Islet precursor cell (in vitro differentiated cells): Measurements from ENCODE around the gene SCIN.

Experiments
- DNase-seq: peaks from one replicate; pipeline ENCODE4 v3.0.0-alpha.2; 2018

Gene SCIN

GRCh38 chr7:12569673-12570072 is 847 bp upstream of the SCIN start:
- DNase-seq: no peak

DNA sequence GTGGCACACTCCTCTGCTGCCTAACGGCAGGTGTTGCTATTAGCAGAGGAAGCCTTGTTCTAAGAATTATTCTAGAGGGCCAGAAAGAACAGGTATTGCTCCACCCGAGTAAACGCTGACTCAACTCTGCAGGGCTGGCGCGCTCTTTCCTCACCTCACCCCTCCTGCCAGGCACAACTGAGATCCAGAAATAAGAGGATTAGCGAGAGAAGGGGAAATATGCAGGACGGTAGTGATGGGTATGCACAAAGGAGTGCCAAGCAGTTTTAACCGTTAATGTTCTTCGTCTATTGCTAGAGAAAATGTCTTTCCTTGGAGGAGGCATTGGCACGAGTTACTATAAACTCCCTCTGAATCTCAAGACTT is 369 bp upstream of the SCIN start:
- no peak for DNase-seq

GRCh38 chr7:12571691-12572090 is 1.2 kb downstream of the SCIN start:
- no peak for DNase-seq

GRCh38 chr7:12572941-12573575 is 2.5 kb downstream of the SCIN start:
- no peak for DNase-seq

DNA sequence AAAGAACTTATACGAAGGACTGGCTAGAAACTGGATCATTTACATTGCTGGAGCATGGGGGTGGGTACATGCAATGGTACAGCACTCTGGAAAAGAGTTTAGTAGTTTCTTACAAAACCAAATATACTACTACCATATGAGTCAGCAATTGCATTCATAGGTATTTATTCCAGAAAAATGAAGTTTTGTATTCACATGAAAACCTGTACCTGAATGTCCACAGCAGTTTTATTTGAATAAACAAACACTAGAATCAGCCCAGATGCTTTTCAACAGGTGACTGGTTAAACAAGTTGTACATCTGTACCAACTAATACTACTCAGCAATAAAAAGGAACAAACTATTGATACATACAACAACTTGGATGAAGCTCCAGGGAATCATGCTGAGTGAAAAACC is 3.4 kb downstream of the SCIN start:
- no peak for DNase-seq

GRCh38 chr7:12578930-12579640 is 8.6 kb downstream of the SCIN start:
- DNase-seq: no peak

- no peak for DNase-seq
Observed at GRCh38 chr7:12581897-12582296, 11.4 kb downstream of the SCIN start.

- DNase-seq: no peak
Observed at GRCh38 chr7:12582362-12582761, 11.8 kb downstream of the SCIN start.

DNA sequence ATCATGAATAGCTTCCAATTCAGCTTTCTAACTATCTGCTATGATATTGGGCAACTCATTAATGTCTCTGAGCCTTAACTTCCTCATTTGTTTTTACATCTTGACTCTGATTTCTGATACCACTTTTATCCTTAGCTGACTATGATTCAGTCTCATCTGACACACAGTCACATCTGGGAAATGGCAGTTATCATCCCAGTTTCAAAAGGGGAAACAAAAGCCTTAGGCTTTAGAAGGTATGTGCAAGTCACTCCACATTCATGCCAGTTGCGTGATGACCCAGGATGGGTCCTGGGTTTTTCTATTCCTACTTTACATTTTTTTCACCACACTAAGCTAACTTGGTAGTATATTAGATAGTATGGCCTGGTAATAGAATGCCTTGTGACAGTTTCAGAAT is 12.7 kb downstream of the SCIN start:
- DNase-seq: no peak

DNA sequence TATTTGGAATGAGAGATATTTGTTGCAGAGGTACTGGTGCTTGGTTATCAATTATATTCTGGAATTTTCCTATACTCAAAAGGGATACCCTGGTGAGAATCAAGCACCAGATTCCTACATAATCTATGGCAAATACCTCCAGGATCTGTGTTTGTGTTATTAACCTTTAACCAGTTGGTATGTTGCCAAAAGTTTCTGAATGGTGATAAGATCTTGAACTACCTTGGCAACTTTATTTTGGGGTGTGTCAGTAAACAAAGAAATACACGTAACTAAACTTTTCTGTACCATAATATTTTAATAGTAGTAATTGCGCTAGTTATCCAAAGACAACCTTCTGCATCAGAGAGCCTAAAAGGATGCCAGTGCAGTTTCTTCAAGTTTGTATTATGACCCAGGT is 13.4 kb downstream of the SCIN start:
- no peak for DNase-seq

DNA sequence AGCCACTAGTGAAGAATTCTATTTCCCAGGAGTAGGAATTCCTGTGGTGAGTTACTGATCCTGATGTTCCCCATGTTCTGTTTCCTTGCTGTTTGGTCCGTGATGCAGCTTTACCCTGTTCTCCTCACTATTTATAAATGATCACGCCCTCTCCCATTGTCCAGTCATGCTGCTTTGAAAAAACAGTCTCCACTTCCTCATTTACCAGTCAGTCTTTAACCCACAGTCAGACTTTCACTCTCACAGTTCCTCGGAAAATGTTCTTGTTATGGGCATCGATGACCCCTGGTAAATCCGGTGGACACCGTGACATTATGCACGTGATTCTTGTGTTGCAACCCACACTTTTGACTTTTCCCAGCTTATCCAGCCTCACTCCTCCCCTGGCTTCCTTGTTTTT is 14.4 kb downstream of the SCIN start:
- no peak for DNase-seq

- no peak for DNase-seq
Observed at GRCh38 chr7:12586271-12586670, 15.8 kb downstream of the SCIN start.

- no peak for DNase-seq
Observed at GRCh38 chr7:12588259-12588904, 17.9 kb downstream of the SCIN start.

DNA sequence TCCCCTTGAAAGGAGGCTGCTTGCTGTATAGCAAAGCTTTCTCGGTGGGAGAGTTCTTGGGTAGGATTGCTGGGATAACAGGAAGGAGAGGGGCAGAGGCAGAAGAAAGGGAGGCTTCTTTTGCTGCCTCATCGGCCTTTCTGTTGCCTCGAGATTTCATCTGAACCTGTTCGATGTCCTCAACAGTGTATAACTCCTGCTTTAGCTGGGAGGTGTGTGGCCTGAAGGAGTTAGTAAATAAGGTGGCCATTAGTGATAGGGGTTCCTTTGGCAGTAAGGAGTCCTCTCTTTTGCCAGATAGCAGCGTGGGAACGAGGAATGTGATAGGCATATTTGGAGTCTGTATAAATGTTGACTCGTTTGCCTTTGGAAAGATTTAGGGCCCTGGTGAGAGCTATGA is 20.0 kb downstream of the SCIN start:
- no peak for DNase-seq

- no peak for DNase-seq
Observed at GRCh38 chr7:12594122-12594897, 23.8 kb downstream of the SCIN start.

GRCh38 chr7:12595148-12595547 is 24.6 kb downstream of the SCIN start:
- no peak for DNase-seq

- no peak for DNase-seq
Observed at GRCh38 chr7:12596225-12596790, 25.8 kb downstream of the SCIN start.

GRCh38 chr7:12601302-12601869 is 30.9 kb downstream of the SCIN start:
- DNase-seq: no peak

GRCh38 chr7:12607134-12607533 is 36.6 kb downstream of the SCIN start:
- DNase-seq: no peak

DNA sequence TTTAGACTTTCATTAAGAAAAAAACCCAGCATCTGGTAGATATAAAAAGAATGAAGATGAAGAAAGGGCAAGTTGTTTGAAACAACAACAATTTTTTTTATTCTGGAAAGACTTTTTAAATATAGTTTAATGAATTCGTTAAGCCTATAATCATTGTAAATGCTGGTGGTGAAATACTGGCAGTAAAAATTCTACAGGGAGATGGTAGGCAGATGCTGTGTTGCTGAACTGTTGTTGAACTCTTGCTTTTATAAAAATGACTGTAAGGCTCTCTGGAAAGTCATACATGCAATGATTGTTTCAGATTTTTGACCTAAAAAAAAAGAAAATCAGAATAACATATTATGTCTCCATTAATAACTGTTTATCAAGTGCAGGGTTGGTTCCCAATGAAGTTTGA is 39.0 kb downstream of the SCIN start:
- no peak for DNase-seq

GRCh38 chr7:12610899-12611298 is 40.4 kb downstream of the SCIN start:
- no peak for DNase-seq

- no peak for DNase-seq
Observed at GRCh38 chr7:12612622-12613021, 42.1 kb downstream of the SCIN start.

GRCh38 chr7:12619461-12620069 is 49.0 kb downstream of the SCIN start:
- no peak for DNase-seq
